Fibroblast of skin of right biceps (primary cell): ENCODE data around the gene TANGO2.

ENCODE experiments used
- DNase-seq: peaks from one replicate; pipeline ENCODE4 v3.0.0-alpha.2; 2013

Gene TANGO2

GRCh38 chr22:20110359-20110985 is 89.6 kb downstream of the TANGO2 start:
- DNase-seq: no peak

- peak; percentile 37 for DNase-seq
Measured at GRCh38 chr22:20111045-20111688, 90.3 kb downstream of the TANGO2 start.

GRCh38 chr22:20111689-20112622 is 91.0 kb downstream of the TANGO2 start:
- no peak for DNase-seq

GRCh38 chr22:20112623-20113511 is 92.0 kb downstream of the TANGO2 start:
- DNase-seq: no peak

GRCh38 chr22:20113551-20114310 is 92.8 kb downstream of the TANGO2 start:
- DNase-seq: no peak

- no peak for DNase-seq
Measured at GRCh38 chr22:20114506-20115475, 93.9 kb downstream of the TANGO2 start.

GRCh38 chr22:20115691-20116375 is 94.9 kb downstream of the TANGO2 start, which contains the start of gene RANBP1:
Gene RANBP1, plus strand, starts transcription at chr22:20116104. Its CDS starts 81 bp downstream, at chr22:20116185.
- DNase-seq: no peak

GRCh38 chr22:20116376-20116950 is 95.6 kb downstream of the TANGO2 start:
- DNase-seq: no peak
